Ovary (tissue), 9 donors: Measurements from ENCODE around the gene DLG5. TPM values are rescaled to one million over a fixed set of nuclear protein-coding genes. Genes with fewer than 3 reads are reported as not detected.

Experiments
- DNase-seq, 5 donors: peaks; one replicate each; pipeline ENCODE4 v3.0.0-alpha.2; 2019 to 2020
- H3K27ac ChIP-seq, 2 donors: fragments of 200-600 bp; one replicate each; pipeline versions ENCODE4 v1.5.1 to v1.8.0; 2019 to 2022
- H3K27me3 ChIP-seq: fragments of 200-600 bp; one replicate; pipeline ENCODE4 v1.8.0; 2022
- H3K36me3 ChIP-seq: fragments of 200-600 bp; sonication (generic); one replicate; pipeline ENCODE4 v1.5.1; 2019
- H3K4me1 ChIP-seq: one replicate; pipeline ENCODE4 v1.8.1; 2013; ENCODE audit warnings: mild to moderate bottlenecking, moderate library complexity; ENCODE audit not compliant: insufficient read depth
- H3K4me3 ChIP-seq: fragments of 200-600 bp; sonication (generic); one replicate; pipeline ENCODE4 v1.5.1; 2017
- H3K9me3 ChIP-seq, 2 donors: fragments of 200-600 bp in 1 of 2; sonication (generic) in 1 of 2; one replicate each; pipeline versions ENCODE4 v1.5.1 to v1.8.1; 2013 to 2019; ENCODE audit warnings: mild to moderate bottlenecking in 1 of 2, moderate library complexity in 1 of 2
- EP300 ChIP-seq: sonication (generic); formaldehyde crosslinking; IDR thresholded peaks from one replicate; pipeline ENCODE4 v1.6.1; 2017; ENCODE audit warnings: antibody characterized with exemption
- POLR2A ChIP-seq: fragments of 450-650 bp; IDR thresholded peaks from one replicate; pipeline ENCODE4 v1.6.1; 2017; ENCODE audit warnings: antibody characterized with exemption, mild to moderate bottlenecking, moderate library complexity
- WGBS, 3 donors: extraction: QIAGEN DNeasy Blood & Tissue Kit in 1 of 3; methylation state at CpG; one replicate each; pipeline versions ENCODE4 v1.1.5 to v1.1.7; 2013 to 2017; 5-methylcytosine and 5-hydroxymethylcytosine counted together
- intact Hi-C, 4 donors: fragments of 100-400 bp; cut with DNase I; formaldehyde crosslinking; loops; one replicate each; pipeline versions ENCODE4 v1.11.0 to v1.15.1; 2022 to 2023
- polyA plus RNA-seq, 2 donors: library from polyadenylated mRNA; stranded (reverse); fragments of 200-250 nt in 1 of 2; fragments of 350-450 nt in 1 of 2; fragmentation: Illumina TruSeq in 1 of 2; extraction: RNeasy Lipid Tissue Mini Kit (QIAGEN cat#74804) in 1 of 2; gene quantifications; one replicate each; pipeline ENCODE4 v1.2.3, GENCODE V29; 2013 to 2014
- total RNA-seq, 7 donors: library from RNA; depleted of rRNA in 2 of 7; stranded (reverse); fragments of >200 nt in 2 of 7; fragmentation: NEBNext Ultra II Directional in 3 of 7; extraction: Animal tissue kit (Norgen Biotek cat#: 25700) in 3 of 7; gene quantifications; one replicate each; pipeline versions ENCODE4 v1.1.0 to v1.2.4, GENCODE V29; 2016 to 2023
- TF ChIP-seq, protein P1 (sequence below), 3 donors: fragments of 450-650 bp in 2 of 3; fragments of 200-600 bp in 1 of 3; IDR thresholded peaks; one replicate each; pipeline versions ENCODE4 v1.5.1 to v1.8.0; 2016 to 2022; ENCODE audit warnings: antibody characterized with exemption in 3 of 3, mild to moderate bottlenecking in 1 of 3
- donor health status: DM: no; HTN: no; CAD: no; lungs with moderate emphysema.
- donor health status: DM: no; HTN: no; CAD: no.
- donor health status: Bipolar disorder and iron deficiency.
- donor health status: DM: yes; HTN: yes; CAD: no.
- donor health status: DM: no; HTN: no; CAD: no.
- donor health status: DM: yes; HTN: yes; CAD: no.

DLG5 gene
- total and polyA plus RNA-seq, 9 donors, result 29.1 to 71.9 (median 42.8) TPM

DNA sequence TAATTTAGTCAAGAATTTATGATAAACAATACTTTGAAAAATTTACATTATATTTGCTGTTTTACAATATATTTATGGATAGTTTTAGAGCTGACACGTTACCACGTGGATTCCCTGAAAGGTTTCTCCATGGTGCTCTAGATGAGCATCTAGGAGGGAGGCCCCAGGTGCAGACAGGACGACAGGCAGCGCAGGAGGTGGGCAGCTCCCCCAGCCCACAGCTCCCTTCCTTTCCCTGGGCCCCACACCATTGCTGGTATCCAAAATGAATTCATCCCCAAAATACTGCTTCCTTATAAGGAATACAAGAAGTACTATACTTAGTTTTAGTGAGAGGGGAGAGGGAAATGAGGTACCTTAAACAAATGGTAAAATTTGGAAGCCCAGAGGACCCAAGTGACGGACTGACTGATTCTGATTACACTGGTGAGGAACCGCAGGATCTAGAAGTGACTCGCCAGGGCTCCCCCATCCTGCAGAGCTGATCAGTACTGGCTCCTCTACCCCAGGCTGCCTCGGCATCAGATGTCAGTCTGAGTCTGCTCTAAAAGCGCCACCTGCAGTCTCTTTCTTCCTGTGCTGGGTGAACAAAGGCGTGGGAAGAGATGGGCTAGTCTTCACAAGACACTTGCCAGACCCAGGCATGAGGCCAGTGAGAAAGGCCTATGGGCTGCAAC, 89.2 kb downstream of the DLG5 start:
- WGBS, 3 donors, result 83 to 86% (median 85%) methylated on average over 10 of the region's 10 CpGs
- peaks cover 2% of the 10 kb centered on the region for H3K4me1 ChIP-seq
- no peak for DNase-seq
- TF ChIP-seq EP300 (no peak), POLR2A (no peak)
- TF ChIP-seq, protein P1, sequence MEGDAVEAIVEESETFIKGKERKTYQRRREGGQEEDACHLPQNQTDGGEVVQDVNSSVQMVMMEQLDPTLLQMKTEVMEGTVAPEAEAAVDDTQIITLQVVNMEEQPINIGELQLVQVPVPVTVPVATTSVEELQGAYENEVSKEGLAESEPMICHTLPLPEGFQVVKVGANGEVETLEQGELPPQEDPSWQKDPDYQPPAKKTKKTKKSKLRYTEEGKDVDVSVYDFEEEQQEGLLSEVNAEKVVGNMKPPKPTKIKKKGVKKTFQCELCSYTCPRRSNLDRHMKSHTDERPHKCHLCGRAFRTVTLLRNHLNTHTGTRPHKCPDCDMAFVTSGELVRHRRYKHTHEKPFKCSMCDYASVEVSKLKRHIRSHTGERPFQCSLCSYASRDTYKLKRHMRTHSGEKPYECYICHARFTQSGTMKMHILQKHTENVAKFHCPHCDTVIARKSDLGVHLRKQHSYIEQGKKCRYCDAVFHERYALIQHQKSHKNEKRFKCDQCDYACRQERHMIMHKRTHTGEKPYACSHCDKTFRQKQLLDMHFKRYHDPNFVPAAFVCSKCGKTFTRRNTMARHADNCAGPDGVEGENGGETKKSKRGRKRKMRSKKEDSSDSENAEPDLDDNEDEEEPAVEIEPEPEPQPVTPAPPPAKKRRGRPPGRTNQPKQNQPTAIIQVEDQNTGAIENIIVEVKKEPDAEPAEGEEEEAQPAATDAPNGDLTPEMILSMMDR (IDR thresholded peaks at IDR 0.05), result no peak
- H3K9me3 ChIP-seq, result no peaks in the 10 kb centered on the region
- H3K36me3 ChIP-seq, result no peaks in the 10 kb centered on the region
- no peak overlapping the region for H3K4me3 ChIP-seq
- intact Hi-C loops, result no loop called here
- H3K27ac ChIP-seq, result no peak overlapping the region
- no peaks in the 10 kb centered on the region for H3K27me3 ChIP-seq

GRCh38 chr10:77836299-77836820, 90.2 kb downstream of the DLG5 start:
- DNase-seq, result no peak
- Histone ChIP-seq H3K9me3 (no peaks in the 10 kb centered on the region), H3K4me1 (peaks cover 2% of the 10 kb centered on the region), H3K27me3 (no peaks in the 10 kb centered on the region), H3K4me3 (no peak overlapping the region), H3K27ac (no peak overlapping the region), H3K36me3 (no peaks in the 10 kb centered on the region)
- 50 to 70% (median 60%) methylated on average over 11 of the region's 11 CpGs for WGBS, 3 donors
- intact Hi-C loops, result no loop called here
- TF ChIP-seq POLR2A (no peak), EP300 (no peak)
- TF ChIP-seq, protein P1 (IDR thresholded peaks at IDR 0.05), result no peak

GRCh38 chr10:77835669-77836086, 90.9 kb downstream of the DLG5 start:
- intact Hi-C loops, result no loop called here
- no peak for DNase-seq
- Histone ChIP-seq H3K9me3 (no peaks in the 10 kb centered on the region), H3K27ac (no peak overlapping the region), H3K4me1 (peaks cover 2% of the 10 kb centered on the region), H3K36me3 (no peaks in the 10 kb centered on the region), H3K27me3 (no peaks in the 10 kb centered on the region), H3K4me3 (no peak overlapping the region)
- 74 to 87% (median 82%) methylated on average over 14 of the region's 14 CpGs for WGBS, 3 donors
- TF ChIP-seq POLR2A (no peak), EP300 (no peak)
- TF ChIP-seq, protein P1 (IDR thresholded peaks at IDR 0.05), result no peak

DNA sequence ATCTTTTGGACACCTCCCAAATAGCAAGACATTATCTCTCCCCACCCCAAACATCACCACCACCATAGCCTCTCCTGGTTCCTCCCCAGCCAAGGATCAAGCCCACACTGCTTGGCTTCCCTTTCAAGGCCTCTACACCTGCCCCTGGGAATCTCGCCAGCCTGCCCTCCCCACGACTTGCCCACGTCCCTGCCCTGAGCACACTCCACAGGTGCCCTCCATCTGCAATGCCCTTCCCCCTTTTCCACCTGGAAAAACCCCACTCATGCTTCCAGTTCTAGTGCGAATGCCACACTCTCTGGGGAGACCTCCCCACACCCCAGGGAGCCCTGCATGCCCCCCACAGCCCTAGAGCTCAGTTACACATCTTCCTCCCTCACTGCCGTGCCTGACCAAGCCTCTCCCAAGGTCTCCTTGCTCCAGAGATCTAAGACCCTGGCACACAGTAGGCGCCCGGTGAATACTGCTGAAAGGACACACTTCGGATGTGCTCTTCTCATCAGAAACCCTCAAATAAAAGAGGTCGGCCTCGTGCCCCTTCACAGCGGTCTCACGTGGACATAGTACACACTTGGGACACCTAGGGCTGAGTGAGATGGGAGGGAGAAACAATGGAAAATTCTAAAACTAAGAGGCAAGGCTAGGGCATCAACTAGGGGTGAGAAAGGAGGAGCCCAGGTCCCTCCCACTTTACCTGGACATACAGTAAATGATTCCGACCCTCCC, 91.4 kb downstream of the DLG5 start:
- H3K27ac ChIP-seq, result no peak overlapping the region
- no peak overlapping the region for H3K4me3 ChIP-seq
- intact Hi-C loops, result no loop called here
- no peak for DNase-seq
- TF ChIP-seq POLR2A, result no peak
- no peaks in the 10 kb centered on the region for H3K36me3 ChIP-seq
- H3K9me3 ChIP-seq, result no peaks in the 10 kb centered on the region
- H3K4me1 ChIP-seq, result peaks cover 2% of the 10 kb centered on the region
- WGBS, 3 donors, result 90 to 93% (median 92%) methylated on average over 13 of the region's 13 CpGs
- no peaks in the 10 kb centered on the region for H3K27me3 ChIP-seq

DNA sequence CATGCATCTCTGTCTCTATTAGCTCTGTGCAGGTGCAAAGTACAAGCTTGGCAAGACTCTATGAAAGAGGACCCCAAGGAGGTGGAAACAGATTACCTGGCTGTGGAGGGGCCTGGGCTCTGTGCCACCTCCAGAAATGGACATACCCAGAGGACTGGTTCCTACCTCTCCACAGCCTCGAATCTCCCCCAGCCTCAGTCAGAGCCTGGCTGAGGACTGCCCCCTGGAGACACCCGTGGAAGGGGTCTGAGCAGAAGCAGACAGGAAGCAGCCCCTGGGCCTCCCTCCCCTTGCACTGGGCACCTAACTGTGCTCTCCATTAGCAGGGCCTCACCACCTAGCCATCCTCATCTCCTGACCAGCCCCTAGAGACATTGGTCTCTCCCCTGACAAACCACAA, 92.0 kb downstream of the DLG5 start:
- WGBS, 3 donors, result 64 to 73% (median 69%) methylated on average over 2 of the region's 2 CpGs
- Histone ChIP-seq H3K4me3 (no peak overlapping the region), H3K9me3 (no peaks in the 10 kb centered on the region), H3K27ac (no peak overlapping the region), H3K27me3 (no peaks in the 10 kb centered on the region), H3K36me3 (no peaks in the 10 kb centered on the region), H3K4me1 (peaks cover 2% of the 10 kb centered on the region)
- TF ChIP-seq POLR2A, result no peak
- no peak for TF ChIP-seq EP300
- TF ChIP-seq, protein P1 (IDR thresholded peaks at IDR 0.05), result no peak
- DNase-seq, result no peak
- intact Hi-C loops, result no loop called here
